Rectal smooth muscle tissue (tissue), 1 donor: ENCODE measurements around the gene SDHB.

Source experiments
- H3K27ac ChIP-seq: one replicate; pipeline ENCODE4 v1.7.0; 2013; ENCODE audit warnings: low read depth, low read length, inconsistent platforms
- H3K27me3 ChIP-seq: one replicate; pipeline ENCODE4 v1.7.0; 2013; ENCODE audit warnings: low read length; ENCODE audit not compliant: control insufficient read depth, insufficient read depth
- H3K36me3 ChIP-seq: one replicate; pipeline ENCODE4 v1.7.0; 2013; ENCODE audit warnings: low read length; ENCODE audit not compliant: control insufficient read depth, insufficient read depth
- H3K4me1 ChIP-seq: one replicate; pipeline ENCODE4 v1.7.0; 2013; ENCODE audit warnings: low read length; ENCODE audit not compliant: control insufficient read depth, insufficient read depth
- H3K4me3 ChIP-seq: one replicate; pipeline ENCODE4 v1.7.0; 2013; ENCODE audit warnings: low read length
- H3K9ac ChIP-seq: one replicate; pipeline ENCODE4 v1.7.0; 2013; ENCODE audit warnings: low read length

Gene SDHB

DNA sequence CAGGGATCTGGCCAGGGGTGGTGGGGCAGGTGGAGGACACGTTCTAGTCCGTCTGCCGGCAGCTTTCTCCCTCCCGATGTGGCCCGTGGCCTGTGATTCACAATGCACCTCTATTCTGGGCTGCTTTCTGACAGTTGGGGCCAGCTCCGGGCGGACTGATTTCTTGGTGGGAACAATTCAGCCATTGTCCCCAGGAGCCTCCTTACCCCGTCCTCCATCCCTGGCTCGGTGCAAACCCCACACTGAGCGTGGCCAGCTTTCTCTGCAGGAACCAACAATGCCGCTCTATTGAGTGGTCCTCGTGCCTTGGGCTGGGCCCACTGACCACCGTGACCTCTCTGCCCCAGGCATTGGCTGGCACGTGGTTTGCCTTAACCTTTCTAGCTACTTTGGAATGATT, 35.7 kb upstream of the SDHB start:
- Histone ChIP-seq H3K27me3 (no peaks in the 10 kb centered on the region), H3K9ac (no peak overlapping the region), H3K4me3 (no peak overlapping the region)

DNA sequence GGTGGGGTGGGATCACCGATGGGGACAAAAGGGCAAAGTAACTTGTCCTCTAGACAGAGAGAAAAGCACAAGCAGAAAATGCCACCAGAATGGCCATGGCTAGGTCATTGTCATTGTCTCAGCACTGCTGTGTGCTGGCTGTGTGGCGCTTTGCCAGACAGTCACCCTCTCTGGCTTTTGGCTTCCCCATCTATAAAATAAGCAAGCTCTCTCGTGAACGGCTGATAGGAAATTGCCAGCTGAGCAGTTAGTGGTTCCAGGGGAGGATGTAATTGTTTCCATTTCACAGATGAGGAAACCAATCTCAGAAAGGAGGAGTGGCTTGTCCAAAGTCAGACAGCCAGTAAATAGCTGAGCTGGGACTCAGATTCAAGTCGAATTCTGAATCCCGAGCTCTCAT, 32.9 kb upstream of the SDHB start:
- Histone ChIP-seq H3K4me3 (no peak overlapping the region), H3K36me3 (peaks cover 4% of the 10 kb centered on the region), H3K27me3 (no peaks in the 10 kb centered on the region), H3K27ac (no peak overlapping the region), H3K4me1 (no peaks in the 10 kb centered on the region), H3K9ac (no peak overlapping the region)

More for the DNA sequence above, 35.7 kb upstream of the SDHB start:
- H3K27ac ChIP-seq = no peak overlapping the region
- H3K36me3 ChIP-seq = peaks cover 4% of the 10 kb centered on the region
- no peaks in the 10 kb centered on the region for H3K4me1 ChIP-seq

GRCh38 chr1:17084787-17085186, 31.0 kb upstream of the SDHB start:
- H3K27ac ChIP-seq = no peak overlapping the region
- H3K36me3 ChIP-seq = peaks cover 6% of the 10 kb centered on the region
- H3K9ac ChIP-seq = no peak overlapping the region
- no peaks in the 10 kb centered on the region for H3K27me3 ChIP-seq
- no peak overlapping the region for H3K4me3 ChIP-seq
- H3K4me1 ChIP-seq = no peaks in the 10 kb centered on the region

DNA sequence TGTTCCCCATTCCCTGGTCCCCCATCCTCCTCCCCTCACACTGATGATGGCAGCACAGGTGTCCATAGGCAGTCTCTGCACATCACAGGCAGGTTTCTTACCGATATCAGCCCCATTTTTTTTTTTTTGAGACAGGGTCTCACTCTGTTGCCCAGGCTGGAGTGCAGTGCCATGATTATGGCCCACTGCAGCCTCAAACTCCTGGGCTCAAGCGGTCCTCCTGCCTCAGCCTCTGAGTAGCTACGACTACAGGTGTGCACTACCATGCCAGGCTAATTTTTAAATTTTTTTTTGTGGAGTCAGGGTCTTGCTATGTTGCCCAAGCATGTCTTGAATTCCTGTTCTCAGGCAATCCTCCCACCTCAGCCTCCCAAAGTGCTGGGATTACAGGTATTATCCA, 28.9 kb upstream of the SDHB start:
- H3K9ac ChIP-seq = no peak overlapping the region

GRCh38 chr1:17081439-17081838, 27.6 kb upstream of the SDHB start:
- H3K36me3 ChIP-seq = peaks cover 3% of the 10 kb centered on the region
- no peak overlapping the region for H3K27ac ChIP-seq
- no peak overlapping the region for H3K9ac ChIP-seq
- no peaks in the 10 kb centered on the region for H3K27me3 ChIP-seq
- H3K4me1 ChIP-seq = no peaks in the 10 kb centered on the region
- H3K4me3 ChIP-seq = no peak overlapping the region

More for the DNA sequence above, 28.9 kb upstream of the SDHB start:
- H3K4me1 ChIP-seq = no peaks in the 10 kb centered on the region
- H3K36me3 ChIP-seq = peaks cover 3% of the 10 kb centered on the region
- no peak overlapping the region for H3K27ac ChIP-seq
- no peaks in the 10 kb centered on the region for H3K27me3 ChIP-seq
- no peak overlapping the region for H3K4me3 ChIP-seq

GRCh38 chr1:17080880-17081279, 27.0 kb upstream of the SDHB start:
- H3K4me1 ChIP-seq = no peaks in the 10 kb centered on the region
- H3K9ac ChIP-seq = no peak overlapping the region
- no peaks in the 10 kb centered on the region for H3K27me3 ChIP-seq
- H3K36me3 ChIP-seq = peaks cover 3% of the 10 kb centered on the region
- H3K27ac ChIP-seq = no peak overlapping the region
- no peak overlapping the region for H3K4me3 ChIP-seq

DNA sequence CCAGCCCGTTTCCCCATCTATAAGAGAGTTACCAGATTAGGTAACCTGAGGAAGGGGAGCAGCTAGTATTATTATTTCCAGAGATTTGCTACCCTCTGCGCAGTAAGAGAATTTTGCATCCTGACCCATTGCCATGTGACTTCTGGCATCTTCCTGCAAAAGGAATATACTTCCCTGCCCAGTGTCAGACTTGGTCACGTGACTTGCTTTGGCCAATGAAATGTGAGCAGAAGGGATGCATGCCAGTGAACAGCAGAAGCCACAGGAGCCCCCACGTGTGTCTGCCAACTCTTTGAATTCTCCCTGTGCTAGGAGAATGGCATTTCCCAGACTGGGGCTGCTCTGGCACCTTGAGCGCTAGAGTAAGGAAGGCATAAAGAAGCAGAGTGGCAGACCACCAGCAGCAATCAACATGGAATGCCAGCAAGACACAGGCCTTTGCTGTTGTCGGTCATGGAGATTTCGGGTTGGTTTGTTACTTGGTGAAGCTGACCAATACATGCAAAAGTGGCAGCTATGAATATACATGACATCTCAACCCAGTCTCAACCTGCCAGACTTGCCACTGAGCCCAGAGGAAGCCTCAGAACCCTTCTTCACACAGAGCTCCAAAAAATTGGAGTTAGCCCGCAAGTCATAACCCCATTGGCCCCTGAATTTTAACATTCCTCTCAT, 26.4 kb upstream of the SDHB start:
- no peak overlapping the region for H3K4me3 ChIP-seq
- no peaks in the 10 kb centered on the region for H3K27me3 ChIP-seq
- no peaks in the 10 kb centered on the region for H3K4me1 ChIP-seq
- H3K9ac ChIP-seq = no peak overlapping the region
- peaks cover 3% of the 10 kb centered on the region for H3K36me3 ChIP-seq
- H3K27ac ChIP-seq = no peak overlapping the region

DNA sequence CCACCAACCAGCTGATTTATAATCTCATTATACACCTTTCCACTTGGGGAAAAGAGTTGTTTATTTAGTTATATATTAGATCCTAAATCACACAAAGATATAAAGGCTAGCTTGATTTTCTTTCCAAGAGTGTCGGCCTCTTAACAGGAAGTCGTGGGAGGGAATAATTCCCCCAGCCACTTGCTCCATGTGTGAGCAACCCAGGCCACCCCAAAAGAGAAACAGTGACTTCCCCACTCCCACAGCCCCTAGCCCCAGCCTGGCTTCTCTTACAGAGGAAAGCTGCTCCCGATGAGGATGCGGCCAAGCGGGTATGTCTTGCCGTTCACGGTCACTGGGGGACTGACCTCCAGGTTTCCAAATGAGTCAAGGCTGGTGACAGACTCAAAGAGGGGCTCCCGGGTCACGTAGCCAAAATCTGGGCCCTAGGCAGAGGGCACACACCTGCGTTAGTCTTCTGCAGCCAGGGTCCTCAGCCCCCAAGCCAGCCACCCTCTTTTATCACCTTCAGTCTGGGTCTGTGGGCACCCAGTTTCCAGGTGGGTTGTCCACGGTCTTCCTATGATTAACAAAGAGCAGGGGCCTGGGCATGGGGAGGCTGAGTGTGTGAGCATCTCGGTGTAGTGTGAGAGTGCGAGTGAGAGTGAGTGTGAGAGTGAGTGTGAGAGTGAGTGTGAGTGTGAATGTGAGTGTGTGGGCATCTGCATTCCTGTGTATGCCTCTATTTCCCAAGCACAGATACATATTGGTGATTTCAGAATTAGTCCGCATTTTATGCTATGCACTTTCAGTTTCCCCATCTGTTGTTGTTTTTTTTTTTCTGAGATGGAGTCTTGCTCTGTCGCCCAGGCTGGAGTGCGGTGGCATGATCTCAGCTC, 25.4 kb upstream of the SDHB start:
- no peak overlapping the region for H3K9ac ChIP-seq
- H3K4me1 ChIP-seq = no peaks in the 10 kb centered on the region
- H3K36me3 ChIP-seq = peaks cover 3% of the 10 kb centered on the region
- no peaks in the 10 kb centered on the region for H3K27me3 ChIP-seq
- H3K27ac ChIP-seq = no peak overlapping the region
- no peak overlapping the region for H3K4me3 ChIP-seq

- Histone ChIP-seq H3K4me3 (no peak overlapping the region), H3K36me3 (peaks cover 3% of the 10 kb centered on the region), H3K27me3 (no peaks in the 10 kb centered on the region), H3K4me1 (no peaks in the 10 kb centered on the region), H3K27ac (no peak overlapping the region), H3K9ac (no peak overlapping the region)
Observed at GRCh38 chr1:17075470-17076255, 21.8 kb upstream of the SDHB start.

- no peak overlapping the region for H3K27ac ChIP-seq
- peaks cover 3% of the 10 kb centered on the region for H3K36me3 ChIP-seq
- no peaks in the 10 kb centered on the region for H3K4me1 ChIP-seq
- no peak overlapping the region for H3K4me3 ChIP-seq
- H3K27me3 ChIP-seq = no peaks in the 10 kb centered on the region
- H3K9ac ChIP-seq = no peak overlapping the region
Observed at GRCh38 chr1:17071794-17072193, 18.0 kb upstream of the SDHB start.

DNA sequence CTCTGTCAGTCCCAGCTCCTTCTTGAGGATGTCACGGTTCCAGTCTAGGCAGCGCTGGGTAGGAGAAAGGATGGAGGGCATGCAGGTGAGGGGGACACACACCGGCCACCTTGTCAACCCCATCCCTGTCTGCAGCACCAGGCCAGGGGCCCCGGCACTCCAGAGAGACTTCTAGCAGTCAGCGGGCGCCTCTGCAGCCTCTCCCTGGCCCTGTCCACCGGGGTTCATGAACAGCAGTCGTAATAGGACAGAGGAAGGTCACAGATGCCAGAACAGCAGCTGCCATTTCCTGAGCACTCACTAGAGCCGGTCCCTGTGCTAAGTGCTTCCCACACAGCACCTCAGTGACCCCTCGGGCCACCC, 16.3 kb upstream of the SDHB start:
- no peak overlapping the region for H3K4me3 ChIP-seq
- no peak overlapping the region for H3K27ac ChIP-seq
- no peaks in the 10 kb centered on the region for H3K4me1 ChIP-seq
- H3K27me3 ChIP-seq = no peaks in the 10 kb centered on the region
- peaks cover 3% of the 10 kb centered on the region for H3K36me3 ChIP-seq
- no peak overlapping the region for H3K9ac ChIP-seq

- H3K27ac ChIP-seq = no peak overlapping the region
- H3K4me1 ChIP-seq = no peaks in the 10 kb centered on the region
- no peaks in the 10 kb centered on the region for H3K27me3 ChIP-seq
- H3K36me3 ChIP-seq = peaks cover 3% of the 10 kb centered on the region
- no peak overlapping the region for H3K9ac ChIP-seq
- no peak overlapping the region for H3K4me3 ChIP-seq
Observed at GRCh38 chr1:17069452-17070162, 15.8 kb upstream of the SDHB start.
